NT2/D1 (cell line): ENCODE results near the gene CATSPERZ.

Source experiments
- DNase-seq: peaks from one replicate; pipeline ENCODE4 v3.0.0-alpha.2; 2011; ENCODE audit warnings: low read depth, low spot score
- H3K27me3 ChIP-seq: 2 replicates; pipeline ENCODE4 v1.6.0; 2011; ENCODE audit warnings: mild to moderate bottlenecking; ENCODE audit not compliant: insufficient read length, insufficient read depth
- H3K36me3 ChIP-seq: 2 replicates; pipeline ENCODE4 v1.6.1; 2011; ENCODE audit warnings: mild to moderate bottlenecking, low read length, mixed read lengths; ENCODE audit not compliant: insufficient read depth, insufficient read length
- H3K4me1 ChIP-seq: 2 replicates; pipeline ENCODE4 v1.5.1; 2011; ENCODE audit not compliant: insufficient read depth, insufficient read length
- H3K4me3 ChIP-seq: 2 replicates; pipeline ENCODE4 v1.5.1; 2011; ENCODE audit warnings: low read depth; ENCODE audit not compliant: insufficient read length
- H3K9ac ChIP-seq: 2 replicates; pipeline ENCODE4 v1.6.0; 2011; ENCODE audit warnings: low read depth; ENCODE audit not compliant: insufficient read length
- H3K9me3 ChIP-seq: 2 replicates; pipeline ENCODE4 v1.5.1; 2011; ENCODE audit warnings: mild to moderate bottlenecking, low read length; ENCODE audit not compliant: insufficient read depth
- SUZ12 ChIP-seq: IDR thresholded peaks from 2 replicates; pipeline ENCODE4 v1.6.1; 2011; ENCODE audit not compliant: insufficient read length, insufficient read depth; ENCODE audit errors: extremely low read depth
- YY1 ChIP-seq: IDR thresholded peaks from 2 replicates; pipeline ENCODE4 v1.6.1; 2011; ENCODE audit not compliant: insufficient read length, insufficient read depth
- ZNF274 ChIP-seq: IDR thresholded peaks from 2 replicates; pipeline ENCODE4 v1.6.1; 2011; ENCODE audit warnings: mild to moderate bottlenecking, low read depth, low read length

CATSPERZ gene

DNA sequence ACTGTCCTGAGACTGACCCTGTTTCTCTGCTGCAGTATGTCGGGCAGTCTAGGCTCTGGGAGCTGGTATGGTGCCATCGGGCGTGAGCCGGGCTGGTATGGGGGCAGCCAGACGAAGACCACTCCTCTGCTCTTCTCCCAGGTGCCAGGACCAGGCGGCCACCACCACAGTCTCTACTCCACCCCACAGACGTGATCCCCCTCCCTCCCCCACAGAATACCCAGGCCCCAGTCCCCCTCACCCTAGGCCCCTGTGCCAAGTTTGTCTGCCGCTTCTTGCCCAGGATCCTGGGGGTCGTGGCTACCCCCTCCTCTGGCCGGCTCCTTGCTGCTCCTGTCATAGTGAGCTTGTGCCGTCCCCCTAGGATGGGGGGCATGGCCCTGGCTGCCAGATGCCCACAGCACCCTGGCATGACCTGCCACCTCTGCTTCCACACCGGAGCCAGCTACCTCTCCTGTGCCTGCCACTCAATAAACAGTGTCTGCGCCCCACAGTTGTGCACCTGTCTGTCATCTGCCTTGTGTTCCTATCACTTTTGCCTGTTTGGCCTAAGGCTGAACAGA, 11.1 kb upstream of the CATSPERZ start:
- Histone ChIP-seq H3K4me3 (no peak overlapping the region), H3K4me1 (peaks cover 11% of the 10 kb centered on the region), H3K36me3 (peaks cover 13% of the 10 kb centered on the region), H3K27me3 (peaks cover 51% of the 10 kb centered on the region), H3K9me3 (no peaks in the 10 kb centered on the region), H3K9ac (no peak overlapping the region)
- no peak for TF ChIP-seq ZNF274
- no peak for TF ChIP-seq SUZ12
- no peak for TF ChIP-seq YY1
- no peak for DNase-seq

DNA sequence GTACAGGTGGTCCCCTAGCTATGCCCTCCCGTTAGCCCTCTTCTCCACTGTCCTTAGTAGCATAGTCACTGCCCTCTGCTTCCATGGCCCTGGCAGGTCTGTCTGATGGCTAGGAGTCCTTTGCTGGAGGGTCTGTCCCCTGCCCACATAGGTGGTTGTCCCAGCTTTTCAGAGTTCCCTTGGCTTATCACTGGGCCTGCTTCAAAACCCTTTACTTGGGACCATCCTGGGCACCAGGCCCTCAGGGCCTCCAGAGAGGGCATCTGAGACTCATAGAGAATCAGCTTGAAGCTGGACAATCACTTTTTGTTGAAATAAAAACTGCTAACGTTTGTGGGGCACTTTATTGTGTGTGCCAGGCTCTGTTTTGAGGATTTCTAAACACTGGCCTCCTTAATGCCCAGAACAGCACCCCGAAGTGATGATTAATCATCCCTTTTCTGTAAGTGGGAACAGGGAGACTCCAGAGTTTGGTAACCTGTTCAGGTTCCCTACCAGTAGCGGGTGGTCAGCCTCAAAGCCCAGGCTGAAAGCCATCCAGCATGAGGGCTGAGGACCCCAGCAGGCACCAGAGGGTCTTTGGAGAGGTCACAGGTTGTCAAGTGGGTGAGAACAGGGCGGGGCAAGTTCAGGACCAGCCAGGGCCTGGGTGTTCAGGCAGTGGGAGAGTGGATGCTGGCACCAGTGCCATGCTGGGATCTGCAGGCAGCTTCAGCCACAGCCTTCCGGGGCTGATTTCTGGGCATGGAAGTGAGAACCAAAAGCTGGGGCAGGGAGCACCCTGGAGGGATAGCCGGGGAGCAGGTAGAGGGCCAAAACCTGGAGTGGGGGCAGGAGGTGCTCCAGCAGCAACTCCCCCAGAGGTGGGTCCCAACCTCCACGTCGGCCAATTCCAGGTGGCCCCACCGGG, 9.6 kb upstream of the CATSPERZ start:
- H3K9me3 ChIP-seq = no peaks in the 10 kb centered on the region
- H3K27me3 ChIP-seq = peaks cover 66% of the 10 kb centered on the region
- no peak for DNase-seq

DNA sequence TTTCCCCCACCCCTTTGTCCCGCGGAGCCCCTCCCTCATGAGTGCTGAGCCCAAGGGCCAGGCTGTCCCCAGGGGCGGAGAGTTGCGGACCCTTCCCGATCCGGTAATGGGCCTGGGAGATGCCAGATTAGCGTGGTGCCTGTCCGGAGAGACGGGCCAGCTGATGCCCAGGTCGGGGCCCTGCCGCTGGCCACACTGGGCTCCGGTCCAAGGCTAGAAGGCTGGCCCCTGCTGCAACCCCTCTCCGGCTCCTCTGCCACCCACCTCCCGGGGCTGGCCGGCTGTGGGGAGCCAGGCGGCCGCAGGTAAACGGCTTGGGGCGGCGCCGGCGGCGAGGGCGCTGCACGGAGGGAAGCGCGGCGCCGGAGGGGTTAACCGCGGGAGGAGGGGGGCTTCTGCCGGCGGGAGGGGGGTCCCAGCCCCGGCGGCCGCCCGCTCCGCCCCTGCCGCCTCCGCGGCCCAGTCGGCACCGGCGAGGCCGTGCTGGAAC, 8.9 kb upstream of the CATSPERZ start, which contains the start of gene KCNK4:
TSS of gene KCNK4 (plus strand) at position 41 of the 490 bp plus-strand sequence. CDS start 1,717 bp downstream, outside the sequence.
- Histone ChIP-seq H3K36me3 (peaks cover 13% of the 10 kb centered on the region), H3K4me1 (peaks cover 8% of the 10 kb centered on the region), H3K4me3 (peak within 1 kb of the TSS; percentile 65), H3K9ac (peak within 1 kb of the TSS; percentile 71), H3K9me3 (no peaks in the 10 kb centered on the region), H3K27me3 (peaks cover 73% of the 10 kb centered on the region)
- DNase-seq = no peak
- TF ChIP-seq SUZ12 (peak; percentile 88), ZNF274 (no peak), YY1 (no peak)

More for the DNA sequence above, 9.6 kb upstream of the CATSPERZ start:
- Histone ChIP-seq H3K4me1 (peaks cover 8% of the 10 kb centered on the region), H3K36me3 (peaks cover 13% of the 10 kb centered on the region), H3K4me3 (no peak overlapping the region), H3K9ac (peak overlapping the region; percentile 26)
- no peak for TF ChIP-seq YY1
- TF ChIP-seq SUZ12 = no peak
- TF ChIP-seq ZNF274 = no peak

DNA sequence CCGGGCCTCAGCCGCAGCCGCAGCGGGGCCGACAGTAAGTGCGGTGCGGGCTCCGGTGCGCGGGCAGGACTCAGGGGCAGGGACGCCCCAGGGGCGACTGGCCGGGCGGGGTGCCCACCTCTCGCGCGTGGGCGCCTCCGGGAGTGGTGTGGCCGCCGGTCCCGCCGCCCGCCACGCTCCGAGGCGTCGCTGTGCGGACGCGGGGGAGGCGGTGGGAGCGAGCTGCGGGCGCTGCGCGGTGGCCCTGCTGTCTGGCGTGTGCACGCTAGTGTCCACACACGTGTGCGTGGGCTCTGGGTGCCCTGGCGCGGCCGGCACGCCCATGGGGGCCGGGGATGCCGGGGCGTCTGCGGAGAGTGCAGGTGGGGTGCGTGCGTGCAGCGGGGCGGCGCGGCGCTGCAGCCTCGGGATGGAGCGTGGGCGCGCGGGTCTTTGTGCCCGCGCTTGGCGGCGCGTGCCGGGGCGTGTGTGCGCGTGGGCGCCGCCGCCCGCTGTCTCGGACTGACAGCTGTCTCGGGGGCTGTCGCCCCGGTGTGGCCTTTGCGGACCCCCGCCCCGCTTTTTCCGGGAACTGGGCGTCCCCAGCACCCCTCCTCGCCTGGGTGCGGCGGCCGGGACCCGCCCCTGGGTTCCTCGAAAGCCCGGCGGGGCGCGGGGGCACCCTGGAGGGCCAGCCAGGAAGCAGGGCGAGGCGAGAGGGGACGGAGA, 8.3 kb upstream of the CATSPERZ start:
- peaks cover 8% of the 10 kb centered on the region for H3K4me1 ChIP-seq
- DNase-seq = no peak
- peaks cover 79% of the 10 kb centered on the region for H3K27me3 ChIP-seq
- TF ChIP-seq ZNF274 (no peak), SUZ12 (peak; percentile 94)
- peak overlapping the region; percentile 71 for H3K9ac ChIP-seq
- H3K36me3 ChIP-seq = peaks cover 13% of the 10 kb centered on the region
- no peaks in the 10 kb centered on the region for H3K9me3 ChIP-seq
- H3K4me3 ChIP-seq = peak overlapping the region; percentile 65

DNA sequence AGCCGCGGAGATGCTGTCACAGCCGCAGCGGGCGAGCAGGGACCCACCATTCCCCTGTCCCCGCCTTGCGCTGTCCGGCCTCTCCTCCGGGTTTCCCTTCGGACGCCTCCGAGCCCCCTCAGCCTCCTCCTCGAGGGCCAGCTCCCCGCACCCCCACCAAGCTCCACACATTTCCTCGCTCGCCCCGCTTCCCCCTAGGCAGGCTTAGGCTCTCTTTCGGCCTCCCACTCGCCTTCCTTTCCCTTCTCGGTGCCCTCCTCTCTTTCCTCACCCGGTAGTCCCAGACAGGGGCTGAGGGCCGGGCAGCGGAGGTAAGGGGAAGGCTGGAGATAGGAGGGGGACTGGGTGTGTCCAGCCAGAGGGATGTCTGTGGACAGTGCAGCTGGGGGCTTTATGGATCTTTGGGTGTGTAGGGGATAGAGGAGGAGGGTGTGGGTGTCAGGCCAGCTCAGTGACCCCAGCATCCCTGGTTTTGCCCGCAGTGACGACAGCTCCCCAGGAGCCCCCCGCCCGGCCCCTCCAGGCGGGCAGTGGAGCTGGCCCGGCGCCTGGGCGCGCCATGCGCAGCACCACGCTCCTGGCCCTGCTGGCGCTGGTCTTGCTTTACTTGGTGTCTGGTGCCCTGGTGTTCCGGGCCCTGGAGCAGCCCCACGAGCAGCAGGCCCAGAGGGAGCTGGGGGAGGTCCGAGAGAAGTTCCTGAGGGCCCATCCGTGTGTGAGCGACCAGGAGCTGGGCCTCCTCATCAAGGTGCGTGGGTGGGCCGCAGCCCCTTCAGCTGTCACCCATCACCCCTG, 7.5 kb upstream of the CATSPERZ start:
- Histone ChIP-seq H3K9ac (peak overlapping the region; percentile 71), H3K9me3 (no peaks in the 10 kb centered on the region), H3K4me1 (peaks cover 8% of the 10 kb centered on the region), H3K36me3 (peaks cover 10% of the 10 kb centered on the region), H3K27me3 (peaks cover 87% of the 10 kb centered on the region), H3K4me3 (peak overlapping the region; percentile 65)
- no peak for TF ChIP-seq ZNF274
- no peak for TF ChIP-seq YY1
- no peak for TF ChIP-seq SUZ12
- DNase-seq = no peak

DNA sequence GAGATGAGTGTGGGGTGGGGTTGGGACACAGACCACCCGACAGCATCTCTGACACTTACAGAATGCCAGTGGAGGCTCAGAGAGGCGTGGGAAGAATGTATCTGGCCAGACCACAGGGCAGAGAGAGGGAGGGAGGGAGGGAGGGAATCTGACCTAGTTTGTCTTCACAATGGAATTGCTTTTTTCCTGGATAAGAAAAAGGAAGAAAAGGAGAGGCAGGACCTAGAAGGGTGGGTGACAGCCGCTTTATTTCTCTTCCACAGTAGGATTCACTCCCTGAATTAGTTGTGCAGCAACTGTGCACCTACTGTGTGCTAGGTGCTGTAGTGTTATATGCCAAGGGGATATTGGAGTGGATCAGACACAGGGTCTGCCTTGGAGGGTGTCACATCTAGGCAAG, 5.4 kb upstream of the CATSPERZ start:
- peaks cover 2% of the 10 kb centered on the region for H3K36me3 ChIP-seq
- no peak overlapping the region for H3K4me3 ChIP-seq
- H3K9ac ChIP-seq = no peak overlapping the region
- peaks cover 8% of the 10 kb centered on the region for H3K4me1 ChIP-seq
- DNase-seq = no peak
- TF ChIP-seq YY1 (no peak), SUZ12 (no peak), ZNF274 (no peak)
- peaks cover 100% of the 10 kb centered on the region for H3K27me3 ChIP-seq
- no peaks in the 10 kb centered on the region for H3K9me3 ChIP-seq
